Left lobe of liver (tissue), 2 donors: ENCODE measurements around the gene BAIAP2. TPM values are rescaled to one million over a fixed set of nuclear protein-coding genes. Genes with fewer than 3 reads are reported as not detected.
A peak's percentile ranks its signal among the peaks of the same experiment; 100 is the strongest.

Experiments
- ATAC-seq: fragments of 200-7000 bp; cut with Tn5 transposase; one replicate; pipeline ENCODE4 v1.9.1; 2020; ENCODE audit warnings: mild to moderate bottlenecking, moderate library complexity
- DNase-seq: peaks from one replicate; pipeline ENCODE4 v3.0.0-alpha.2; 2020; ENCODE audit warnings: low spot score
- total RNA-seq: library from RNA; stranded (reverse); gene quantifications from one replicate; pipeline ENCODE4 v1.2.1, GENCODE V29; 2021
- donor health status: DM: no; HTN: no; CAD: no; lungs with moderate emphysema.
- donor health status: DM: no; HTN: yes; CAD: no.

BAIAP2 gene
- total RNA-seq, 1 donor from 2014 or later, result 101 TPM

GRCh38 chr17:81120149-81120484, 85.2 kb downstream of the BAIAP2 start:
- no peak for DNase-seq
- no peak for ATAC-seq

GRCh38 chr17:81120695-81121621, 86.0 kb downstream of the BAIAP2 start:
- ATAC-seq (no peak), DNase-seq (no peak)

- DNase-seq (no peak), ATAC-seq (no peak)
These were observed 87.1 kb downstream of the BAIAP2 start for GRCh38 chr17:81121841-81122733.

GRCh38 chr17:81123052-81124048, 88.4 kb downstream of the BAIAP2 start:
- ATAC-seq, result no peak

GRCh38 chr17:81124377-81124776, 89.4 kb downstream of the BAIAP2 start:
- ATAC-seq (no peak), DNase-seq (no peak)

More at GRCh38 chr17:81123052-81124048, 88.4 kb downstream of the BAIAP2 start:
- no peak for DNase-seq

- DNase-seq (no peak), ATAC-seq (peak; percentile 5)
These were observed 90.7 kb downstream of the BAIAP2 start for GRCh38 chr17:81125573-81126081.

GRCh38 chr17:81126281-81127132, 91.6 kb downstream of the BAIAP2 start:
- DNase-seq (no peak), ATAC-seq (no peak)

- DNase-seq (no peak), ATAC-seq (no peak)
These were observed 92.1 kb downstream of the BAIAP2 start for GRCh38 chr17:81127133-81127455.

GRCh38 chr17:81127526-81128177, 92.7 kb downstream of the BAIAP2 start:
- no peak for DNase-seq
- ATAC-seq, result no peak

GRCh38 chr17:81128338-81128737, 93.4 kb downstream of the BAIAP2 start:
- ATAC-seq, result no peak
- DNase-seq, result no peak

- no peak for ATAC-seq
- no peak for DNase-seq
These were observed 93.8 kb downstream of the BAIAP2 start for GRCh38 chr17:81128774-81129173.

GRCh38 chr17:81129289-81129688, 94.3 kb downstream of the BAIAP2 start:
- ATAC-seq (no peak), DNase-seq (no peak)

GRCh38 chr17:81129711-81130367, 94.9 kb downstream of the BAIAP2 start:
- ATAC-seq (no peak), DNase-seq (no peak)

- ATAC-seq, result no peak
These were observed 95.7 kb downstream of the BAIAP2 start for GRCh38 chr17:81130385-81131361.

GRCh38 chr17:81131486-81132196, 96.7 kb downstream of the BAIAP2 start:
- DNase-seq, result no peak

More at GRCh38 chr17:81130385-81131361, 95.7 kb downstream of the BAIAP2 start:
- no peak for DNase-seq

GRCh38 chr17:81132197-81132540, 97.2 kb downstream of the BAIAP2 start:
- DNase-seq, result no peak
- no peak for ATAC-seq

More at GRCh38 chr17:81131486-81132196, 96.7 kb downstream of the BAIAP2 start:
- ATAC-seq, result no peak
